GM23338 (cell line): ENCODE results near the gene P3R3URF.
A peak's percentile ranks its signal among the peaks of the same experiment; 100 is the strongest.

Experiments
- CREB1 ChIP-seq: fragments of 250-450 bp; sonication (Bioruptor Pico); IDR thresholded peaks from 2 replicates; pipeline ENCODE4 v1.5.0; 2020; ENCODE audit warnings: low read depth, mild to moderate bottlenecking, moderate library complexity
- CTCF ChIP-seq, 2 experiments: fragments of 200-600 bp in 1 of 2; sonication (generic) in 1 of 2; conservative IDR thresholded peaks; 2 replicates each; pipeline versions ENCODE4 v1.5.1 to v1.6.1; 2016 to 2017; ENCODE audit warnings: antibody characterized with exemption in 2 of 2, low read depth in 2 of 2, mild to moderate bottlenecking in 2 of 2, moderate library complexity in 1 of 2
- ETS1 ChIP-seq: IDR thresholded peaks from 2 replicates; pipeline ENCODE4 v1.6.1; 2016; ENCODE audit warnings: antibody characterized with exemption
- EZH2 ChIP-seq: fragments of 200-600 bp; sonication (generic); IDR thresholded peaks from one replicate; pipeline ENCODE4 v1.8.0; 2017; ENCODE audit warnings: antibody characterized with exemption, mild to moderate bottlenecking, low read depth; ENCODE audit not compliant: unreplicated experiment
- EZH2phosphoT487 ChIP-seq: fragments of 200-600 bp; sonication (generic); IDR thresholded peaks from one replicate; pipeline ENCODE4 v1.8.1; 2018; ENCODE audit warnings: antibody characterized with exemption; ENCODE audit not compliant: unreplicated experiment
- JUNB ChIP-seq: IDR thresholded peaks from one replicate; pipeline ENCODE4 v1.6.1; 2016; ENCODE audit warnings: antibody characterized with exemption; ENCODE audit not compliant: unreplicated experiment
- NANOG ChIP-seq: IDR thresholded peaks from 2 replicates; pipeline ENCODE4 v1.6.1; 2016; ENCODE audit warnings: antibody characterized with exemption, borderline replicate concordance
- POLR2AphosphoS5 ChIP-seq: IDR thresholded peaks from 2 replicates; pipeline ENCODE4 v1.6.1; 2016; ENCODE audit warnings: antibody characterized with exemption, low read depth
- REST ChIP-seq: IDR thresholded peaks from one replicate; pipeline ENCODE4 v1.6.1; 2018; ENCODE audit warnings: antibody characterized with exemption; ENCODE audit not compliant: unreplicated experiment
- STAT1 ChIP-seq: IDR thresholded peaks from one replicate; pipeline ENCODE4 v1.6.1; 2016; ENCODE audit warnings: antibody characterized with exemption; ENCODE audit not compliant: unreplicated experiment
- ZNF114 ChIP-seq: fragments of 250-450 bp; sonication (Bioruptor Pico); IDR thresholded peaks from 2 replicates; pipeline ENCODE4 v1.5.0; 2020; ENCODE audit warnings: mild to moderate bottlenecking, moderate library complexity
- ZNF331 ChIP-seq: fragments of 250-450 bp; sonication (Bioruptor Pico); IDR thresholded peaks from 2 replicates; pipeline ENCODE4 v1.5.0; 2020; ENCODE audit warnings: low read depth, mild to moderate bottlenecking, moderate library complexity
- ZNF462 ChIP-seq: fragments of 250-450 bp; sonication (Bioruptor Pico); IDR thresholded peaks from 2 replicates; pipeline ENCODE4 v1.5.0; 2020; ENCODE audit warnings: mild to moderate bottlenecking, moderate library complexity

GRCh38 chr1:46223472-46223943 is 47.2 kb upstream of the P3R3URF start:
- TF ChIP-seq CTCF (conservative IDR thresholded peaks at IDR 0.05; ENCODE audit: low read depth in 2 of 2) (peak; percentile 90 to 100), REST (no peak), EZH2 (no peak), POLR2AphosphoS5 (no peak), EZH2phosphoT487 (no peak), ZNF331 (no peak), STAT1 (no peak), JUNB (no peak), CREB1 (CRISPR knock-in tag) (no peak), ZNF462 (CRISPR knock-in tag) (no peak), NANOG (no peak), ZNF114 (CRISPR knock-in tag) (no peak), ETS1 (no peak)
